Brain microvascular endothelial cell (primary cell): ENCODE results near the gene MC1R.

Experiments used
- DNase-seq: peaks from one replicate; pipeline ENCODE4 v3.0.0-alpha.2; 2020
- H3K27ac ChIP-seq: fragments of 250-450 bp; sonication (Bioruptor Pico); 2 replicates; pipeline ENCODE4 v1.5.1; 2020; ENCODE audit warnings: mild to moderate bottlenecking, moderate library complexity
- H3K27me3 ChIP-seq: fragments of 250-450 bp; sonication (Bioruptor Pico); replicated peaks from 2 replicates; pipeline ENCODE4 v1.5.1; 2020; ENCODE audit warnings: mild to moderate bottlenecking
- H3K36me3 ChIP-seq: fragments of 250-450 bp; sonication (Bioruptor Pico); replicated peaks from 2 replicates; pipeline ENCODE4 v1.5.1; 2020; ENCODE audit warnings: mild to moderate bottlenecking
- H3K4me3 ChIP-seq: 2 replicates; pipeline ENCODE4 v1.5.1; 2011; ENCODE audit warnings: low read depth, mild to moderate bottlenecking, control low read depth, low read length, moderate library complexity
- CTCF ChIP-seq: IDR thresholded peaks from 2 replicates; pipeline ENCODE4 v1.5.1; 2011; ENCODE audit warnings: low read depth, mild to moderate bottlenecking, moderate library complexity, low read length, control low read depth, inconsistent platforms; ENCODE audit errors: missing control alignments
- in situ Hi-C: cut with HindIII; loops from 2 replicates; pipeline ENCODE4 v1.10.0; 2017; ENCODE audit warnings: low sequenced_read_pairs, low pct_ligation_motif_present

The MC1R gene

GRCh38 chr16:89921702-89922476 lies 3.2 kb downstream of the MC1R start:
- in situ Hi-C loops: no loop called here
- no peaks in the 10 kb centered on the region for H3K36me3 ChIP-seq
- H3K27ac ChIP-seq: peak overlapping the region; percentile 98
- no peak for TF ChIP-seq CTCF
- peak; percentile 93 for DNase-seq
- peak overlapping the region; percentile 72 for H3K4me3 ChIP-seq
- H3K27me3 ChIP-seq: no peaks in the 10 kb centered on the region

GRCh38 chr16:89922477-89922883 lies 3.8 kb downstream of the MC1R start:
- no peaks in the 10 kb centered on the region for H3K27me3 ChIP-seq

GRCh38 chr16:89922884-89923639 lies 4.4 kb downstream of the MC1R start, which contains the start of gene TUBB3:
TUBB3 (plus strand) TSS chr16:89923342; CDS start chr16:89923402, 60 bp downstream.
- TF ChIP-seq CTCF: peak; percentile 9
- Histone ChIP-seq H3K4me3 (peak within 1 kb of the TSS; percentile 76), H3K27me3 (no peaks in the 10 kb centered on the region), H3K27ac (peak within 1 kb of the TSS; percentile 98), H3K36me3 (peaks cover 3% of the 10 kb centered on the region)
- in situ Hi-C loops: no loop called here
- peak; percentile 72 for DNase-seq

More at GRCh38 chr16:89922477-89922883, 3.8 kb downstream of the MC1R start:
- TF ChIP-seq CTCF: no peak
- H3K36me3 ChIP-seq: no peaks in the 10 kb centered on the region
- peak overlapping the region; percentile 72 for H3K4me3 ChIP-seq
- H3K27ac ChIP-seq: peak overlapping the region; percentile 98
- in situ Hi-C loops: no loop called here
- peak; percentile 98 for DNase-seq

- Histone ChIP-seq H3K36me3 (peaks cover 5% of the 10 kb centered on the region), H3K4me3 (peak overlapping the region; percentile 76), H3K27ac (no peak overlapping the region), H3K27me3 (no peaks in the 10 kb centered on the region)
- TF ChIP-seq CTCF: no peak
- no peak for DNase-seq
- in situ Hi-C loops: no loop called here
Measured at GRCh38 chr16:89923640-89924296, 5.1 kb downstream of the MC1R start.

- no peak for TF ChIP-seq CTCF
- DNase-seq: no peak
- in situ Hi-C loops: no loop called here
- H3K27me3 ChIP-seq: no peaks in the 10 kb centered on the region
- H3K4me3 ChIP-seq: peak overlapping the region; percentile 76
- H3K36me3 ChIP-seq: peaks cover 9% of the 10 kb centered on the region
- H3K27ac ChIP-seq: no peak overlapping the region
Measured at GRCh38 chr16:89924297-89924924, 5.7 kb downstream of the MC1R start.
